ENCODE results near the gene SMOC1. TPM values are rescaled to one million over a fixed set of nuclear protein-coding genes. Genes with fewer than 3 reads are reported as not detected.

SMOC1 gene
- total RNA-seq, 2 donors from 2014 or later, result not detected

DNA sequence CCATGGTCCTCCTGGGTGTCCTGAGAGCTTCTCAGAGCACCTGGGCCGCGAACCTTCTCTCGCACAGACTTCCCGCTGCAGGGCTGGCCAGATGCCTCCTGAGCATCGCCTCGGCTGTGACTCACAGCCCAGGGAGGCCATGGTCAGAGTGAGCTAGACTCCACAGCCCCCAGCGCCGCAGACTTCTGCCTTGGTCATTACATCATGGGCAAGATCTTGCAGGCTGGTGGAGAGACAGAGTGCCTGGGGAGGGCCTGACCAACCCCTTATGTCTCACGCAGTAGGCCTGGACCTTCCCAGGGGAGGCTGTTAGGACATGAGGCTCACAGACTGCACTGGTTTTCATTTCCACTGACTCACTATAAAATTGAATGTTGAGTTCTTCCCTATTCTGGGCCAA, 41.8 kb downstream of the SMOC1 start:
- DNase-seq (no peak), ATAC-seq (no peak)
- no peak overlapping the region for H3K4me3 Mint-ChIP-seq
- no peaks in the 10 kb centered on the region for H3K9me3 ChIP-seq (ENCODE audit: control insufficient read depth, low read length, poor library complexity, severe bottlenecking)
- peaks cover 2% of the 10 kb centered on the region for H3K36me3 Mint-ChIP-seq (ENCODE audit: low read depth)
- H3K27me3 Mint-ChIP-seq, result peaks cover 72% of the 10 kb centered on the region
- H3K27ac Mint-ChIP-seq, result no peak overlapping the region
- peaks cover 2% of the 10 kb centered on the region for H3K4me1 Mint-ChIP-seq

DNA sequence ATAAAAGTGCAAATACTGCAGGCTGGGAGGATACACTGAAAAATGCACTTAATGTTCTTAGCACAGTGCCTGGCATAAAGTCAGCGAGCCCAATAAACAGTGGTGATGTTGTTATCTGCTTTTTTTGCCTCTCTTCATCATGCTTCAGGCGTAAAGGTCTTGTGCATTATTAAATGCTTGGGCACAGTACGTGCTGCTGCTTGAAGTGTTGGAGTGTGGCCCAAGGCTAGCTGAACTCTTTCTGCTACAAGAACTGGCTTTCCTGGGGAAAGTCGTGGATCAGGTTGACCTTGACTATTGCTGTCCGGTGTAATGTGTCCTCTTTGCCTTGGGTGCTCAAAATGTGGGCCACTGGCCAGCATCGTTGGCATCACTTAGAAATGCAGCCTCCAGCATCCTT, 43.0 kb downstream of the SMOC1 start:
- no peak overlapping the region for H3K27ac Mint-ChIP-seq
- ATAC-seq (no peak), DNase-seq (no peak)
- peaks cover 72% of the 10 kb centered on the region for H3K27me3 Mint-ChIP-seq
- H3K4me3 Mint-ChIP-seq, result no peak overlapping the region
- peaks cover 4% of the 10 kb centered on the region for H3K4me1 Mint-ChIP-seq
- H3K9me3 ChIP-seq (ENCODE audit: control insufficient read depth, low read length, poor library complexity, severe bottlenecking), result no peaks in the 10 kb centered on the region
- peaks cover 2% of the 10 kb centered on the region for H3K36me3 Mint-ChIP-seq (ENCODE audit: low read depth)

DNA sequence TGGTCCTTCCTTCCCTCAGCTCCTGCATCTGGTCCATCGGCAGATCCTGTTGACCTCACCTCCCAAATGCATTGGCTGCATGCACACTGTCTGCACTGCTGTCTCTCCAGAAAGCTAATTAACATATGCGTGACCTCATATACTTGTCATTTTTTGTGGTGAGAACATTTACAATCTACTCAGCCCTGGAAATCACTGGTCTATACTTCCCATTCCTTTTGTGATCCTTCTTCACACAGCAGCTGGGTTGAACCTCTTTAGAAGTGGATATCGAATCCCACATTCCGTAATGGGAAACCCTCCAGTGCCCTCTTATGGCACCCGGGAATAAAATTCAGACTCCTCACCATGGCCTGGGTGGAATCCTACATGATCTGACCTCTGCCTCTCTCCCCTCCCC, 45.0 kb downstream of the SMOC1 start:
- no peak overlapping the region for H3K27ac Mint-ChIP-seq
- H3K36me3 Mint-ChIP-seq (ENCODE audit: low read depth), result peaks cover 2% of the 10 kb centered on the region

DNA sequence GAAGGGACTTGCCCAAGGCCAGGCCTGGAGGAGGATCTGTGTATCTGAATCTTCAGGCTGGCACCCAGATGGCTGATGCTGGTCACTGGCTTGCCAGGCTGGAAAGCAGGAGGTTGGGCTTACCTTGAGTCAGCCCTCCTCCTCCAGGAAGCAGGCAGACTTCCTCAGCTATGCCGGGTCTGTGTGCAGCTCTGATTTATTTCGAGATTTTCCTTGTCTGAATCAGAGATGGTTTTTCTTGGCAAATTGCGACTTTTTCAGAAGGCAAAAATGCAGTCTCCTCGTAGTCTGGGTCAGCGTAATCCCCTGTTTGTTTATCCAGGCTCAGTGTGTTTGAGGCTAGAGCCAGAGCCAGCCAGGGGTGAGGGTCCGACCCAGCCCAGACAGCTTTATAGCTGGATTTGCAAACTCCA, 48.9 kb downstream of the SMOC1 start:
- peaks cover 69% of the 10 kb centered on the region for H3K27me3 Mint-ChIP-seq

More for the DNA sequence above, 45.0 kb downstream of the SMOC1 start:
- no peak overlapping the region for H3K4me3 Mint-ChIP-seq
- no peaks in the 10 kb centered on the region for H3K9me3 ChIP-seq (ENCODE audit: control insufficient read depth, low read length, poor library complexity, severe bottlenecking)
- H3K4me1 Mint-ChIP-seq, result peaks cover 4% of the 10 kb centered on the region
- no peak for DNase-seq
- H3K27me3 Mint-ChIP-seq, result peaks cover 73% of the 10 kb centered on the region
- ATAC-seq, result no peak

DNA sequence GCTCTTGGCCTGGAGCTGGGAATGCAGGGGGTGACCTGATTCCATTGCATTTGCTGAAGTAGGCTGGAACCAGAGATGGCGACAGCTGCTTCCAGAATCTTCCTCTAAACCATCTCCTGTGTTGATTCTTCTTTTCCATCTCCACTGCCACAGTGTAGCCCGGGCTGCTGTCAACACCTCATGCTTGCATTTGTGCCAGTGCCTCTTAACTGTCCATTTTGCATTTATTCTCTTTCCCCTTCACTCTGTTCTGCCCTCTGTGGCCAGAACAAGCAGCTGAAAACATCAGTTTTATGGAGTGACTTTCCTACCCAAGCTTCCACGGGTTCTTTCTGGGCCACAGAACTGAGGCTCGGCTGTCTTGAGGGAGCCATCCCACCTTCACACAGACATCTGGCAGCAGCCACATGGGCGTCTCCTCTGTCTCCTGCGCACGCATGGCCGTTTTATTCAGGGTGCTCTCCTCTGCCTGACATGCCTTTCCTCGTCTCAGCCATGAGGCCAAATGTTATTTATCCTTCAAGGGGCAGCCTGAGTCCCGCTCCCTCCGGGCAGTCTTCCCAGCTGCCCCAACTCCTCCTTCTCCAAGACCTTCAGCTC, 51.7 kb downstream of the SMOC1 start:
- no peak overlapping the region for H3K27ac Mint-ChIP-seq
- no peaks in the 10 kb centered on the region for H3K9me3 ChIP-seq (ENCODE audit: control insufficient read depth, low read length, poor library complexity, severe bottlenecking)
- ATAC-seq, result no peak
- peaks cover 74% of the 10 kb centered on the region for H3K27me3 Mint-ChIP-seq
- H3K4me3 Mint-ChIP-seq, result no peak overlapping the region
- H3K4me1 Mint-ChIP-seq, result peaks cover 2% of the 10 kb centered on the region
- H3K36me3 Mint-ChIP-seq (ENCODE audit: low read depth), result no peaks in the 10 kb centered on the region
- no peak for DNase-seq

More for the DNA sequence above, 48.9 kb downstream of the SMOC1 start:
- no peak overlapping the region for H3K27ac Mint-ChIP-seq
- ATAC-seq (no peak), DNase-seq (no peak)
- H3K4me1 Mint-ChIP-seq, result peaks cover 2% of the 10 kb centered on the region
- H3K9me3 ChIP-seq (ENCODE audit: control insufficient read depth, low read length, poor library complexity, severe bottlenecking), result no peaks in the 10 kb centered on the region
- H3K4me3 Mint-ChIP-seq, result no peak overlapping the region
- peaks cover 2% of the 10 kb centered on the region for H3K36me3 Mint-ChIP-seq (ENCODE audit: low read depth)

DNA sequence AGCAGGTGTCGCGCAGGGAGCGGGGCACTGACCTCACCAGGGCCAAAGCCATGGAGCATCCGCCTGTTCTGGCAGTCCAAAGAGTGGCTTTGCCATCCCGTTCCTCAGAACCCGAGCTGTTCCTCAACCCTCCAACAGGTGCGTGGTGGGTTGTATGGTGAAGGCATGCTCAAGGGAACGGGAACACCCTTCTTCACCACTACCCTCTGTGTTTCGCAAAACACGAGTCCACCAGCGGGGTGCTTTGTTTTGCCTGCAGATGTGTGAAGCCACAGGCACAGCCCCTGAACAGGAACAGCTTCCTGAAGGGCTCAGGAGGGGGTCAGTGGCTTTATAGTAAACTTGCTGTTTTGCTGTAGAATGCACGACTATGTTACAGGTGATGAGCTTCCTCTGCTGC, 52.7 kb downstream of the SMOC1 start:
- Mint-ChIP-seq H3K27me3 (peaks cover 74% of the 10 kb centered on the region), H3K4me1 (peaks cover 2% of the 10 kb centered on the region), H3K36me3 (ENCODE audit: low read depth) (no peaks in the 10 kb centered on the region), H3K27ac (no peak overlapping the region), H3K4me3 (no peak overlapping the region)
- no peak for DNase-seq
- H3K9me3 ChIP-seq (ENCODE audit: control insufficient read depth, low read length, poor library complexity, severe bottlenecking), result no peaks in the 10 kb centered on the region
- no peak for ATAC-seq

DNA sequence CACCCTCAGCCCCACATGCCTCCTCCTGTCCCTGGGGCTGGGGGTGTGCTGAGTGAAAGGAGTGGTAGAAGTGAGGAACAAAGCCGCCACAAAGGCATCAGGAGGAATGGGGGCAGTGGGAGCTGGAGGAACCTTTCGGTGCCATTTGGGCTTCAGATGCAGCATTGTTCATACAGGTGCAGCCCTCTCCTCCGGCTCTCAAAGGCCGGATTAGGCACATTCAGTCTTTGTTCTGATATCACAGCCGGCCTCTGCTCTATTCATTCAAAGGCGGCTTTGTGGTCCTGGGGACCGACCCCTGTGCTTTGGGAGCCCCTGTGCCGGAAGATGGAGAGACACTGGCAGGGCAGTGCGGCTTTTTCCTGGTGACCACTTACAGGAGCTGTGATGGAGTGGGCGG, 53.2 kb downstream of the SMOC1 start:
- Mint-ChIP-seq H3K4me3 (no peak overlapping the region), H3K4me1 (no peaks in the 10 kb centered on the region), H3K27ac (no peak overlapping the region), H3K36me3 (ENCODE audit: low read depth) (no peaks in the 10 kb centered on the region), H3K27me3 (peaks cover 75% of the 10 kb centered on the region)
- no peak for ATAC-seq
- no peaks in the 10 kb centered on the region for H3K9me3 ChIP-seq (ENCODE audit: control insufficient read depth, low read length, poor library complexity, severe bottlenecking)
- DNase-seq, result no peak

DNA sequence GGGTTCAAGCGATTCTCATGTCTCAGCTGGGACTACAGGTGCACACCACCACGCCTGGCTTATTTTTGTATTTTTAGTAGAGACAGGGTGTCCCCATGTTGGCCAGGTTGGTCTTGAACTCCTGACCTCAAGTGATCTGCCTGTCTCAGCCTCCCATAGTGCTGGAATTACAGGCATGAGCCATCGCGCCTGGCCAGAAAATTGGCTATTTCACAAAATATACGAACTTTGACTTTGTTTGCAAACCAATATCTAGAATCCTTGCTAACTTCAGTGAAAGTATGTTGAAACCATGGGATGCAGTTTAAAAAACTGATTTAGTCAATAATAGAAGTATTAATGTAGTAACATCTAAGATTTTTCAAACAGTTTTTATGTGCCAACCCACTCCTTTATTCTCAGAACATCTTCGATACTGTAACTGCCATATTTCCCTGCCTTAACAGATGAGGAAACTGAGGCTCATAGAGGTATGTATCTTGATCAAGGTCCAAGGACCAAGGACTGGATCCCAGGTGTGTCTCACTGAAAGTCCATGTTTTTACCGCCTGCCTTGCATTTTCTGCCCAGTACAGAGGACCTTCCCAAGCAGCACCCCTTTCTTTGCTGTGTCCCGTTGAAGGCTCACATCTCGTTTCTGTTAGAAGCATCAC, 54.5 kb downstream of the SMOC1 start:
- Mint-ChIP-seq H3K4me1 (no peaks in the 10 kb centered on the region), H3K4me3 (no peak overlapping the region), H3K27ac (no peak overlapping the region), H3K36me3 (ENCODE audit: low read depth) (no peaks in the 10 kb centered on the region), H3K27me3 (peaks cover 80% of the 10 kb centered on the region)
- DNase-seq (no peak), ATAC-seq (no peak)
- no peaks in the 10 kb centered on the region for H3K9me3 ChIP-seq (ENCODE audit: control insufficient read depth, low read length, poor library complexity, severe bottlenecking)

DNA sequence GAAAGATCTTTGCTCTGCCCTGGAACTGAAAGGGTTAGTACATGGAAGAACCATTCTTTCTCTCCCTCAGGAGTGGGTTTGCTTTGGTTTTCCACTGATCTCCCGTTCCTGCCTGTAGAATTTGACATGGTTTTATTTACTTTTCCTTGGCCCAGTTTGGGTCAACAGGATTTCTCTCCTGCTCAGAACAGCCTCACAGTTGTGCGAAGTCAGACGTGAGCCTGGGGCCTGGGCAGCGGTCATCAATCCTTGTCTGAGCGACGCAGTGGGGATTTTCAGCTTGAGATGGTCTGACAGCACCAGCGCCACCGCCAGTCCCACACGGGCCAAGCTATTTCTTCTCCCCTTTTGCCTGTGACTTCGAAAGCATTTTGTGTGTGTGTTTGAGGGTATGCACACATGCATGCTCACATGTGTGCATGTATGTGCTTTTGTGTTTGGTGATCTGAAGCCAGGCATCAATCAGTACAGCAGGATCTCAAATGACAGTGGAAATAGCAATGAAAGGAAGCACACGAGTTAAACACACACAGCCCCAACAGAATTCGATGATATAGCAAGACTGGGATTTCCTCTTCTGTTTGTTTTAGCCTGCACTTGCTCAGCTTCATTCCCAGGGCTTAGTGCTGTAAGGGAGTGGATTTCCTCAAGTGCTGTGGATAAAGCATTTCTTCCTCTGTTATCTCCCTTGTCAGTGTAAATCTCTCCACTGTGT, 58.3 kb downstream of the SMOC1 start:
- no peak overlapping the region for H3K27ac Mint-ChIP-seq
- DNase-seq, result no peak
- H3K4me1 Mint-ChIP-seq, result no peaks in the 10 kb centered on the region
- no peaks in the 10 kb centered on the region for H3K9me3 ChIP-seq (ENCODE audit: control insufficient read depth, low read length, poor library complexity, severe bottlenecking)
- no peak for ATAC-seq
- no peak overlapping the region for H3K4me3 Mint-ChIP-seq
- H3K27me3 Mint-ChIP-seq, result peaks cover 85% of the 10 kb centered on the region
- no peaks in the 10 kb centered on the region for H3K36me3 Mint-ChIP-seq (ENCODE audit: low read depth)

DNA sequence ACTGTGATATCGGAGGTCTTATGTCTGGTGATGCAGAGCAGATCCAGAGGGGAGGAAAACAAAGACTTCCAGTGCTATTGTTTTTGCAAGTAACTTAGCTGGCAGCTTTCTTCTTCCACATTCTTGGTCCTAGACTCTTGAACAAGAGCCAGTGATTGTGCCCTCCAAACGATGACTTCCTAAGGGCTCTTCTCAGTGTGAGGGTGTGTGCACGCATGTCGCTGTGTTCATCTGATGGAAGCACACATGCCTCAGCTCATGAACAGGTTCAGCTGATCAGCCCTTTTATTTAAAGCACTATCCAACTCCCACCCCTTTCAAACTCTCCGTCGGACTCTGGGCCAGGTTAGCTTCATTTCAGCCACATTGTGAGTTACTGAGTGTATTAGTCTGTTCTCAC, 59.5 kb downstream of the SMOC1 start:
- Mint-ChIP-seq H3K4me3 (no peak overlapping the region), H3K27me3 (peaks cover 83% of the 10 kb centered on the region), H3K27ac (no peak overlapping the region), H3K36me3 (ENCODE audit: low read depth) (no peaks in the 10 kb centered on the region), H3K4me1 (no peaks in the 10 kb centered on the region)
- ATAC-seq (no peak), DNase-seq (no peak)
- H3K9me3 ChIP-seq (ENCODE audit: control insufficient read depth, low read length, poor library complexity, severe bottlenecking), result no peaks in the 10 kb centered on the region

DNA sequence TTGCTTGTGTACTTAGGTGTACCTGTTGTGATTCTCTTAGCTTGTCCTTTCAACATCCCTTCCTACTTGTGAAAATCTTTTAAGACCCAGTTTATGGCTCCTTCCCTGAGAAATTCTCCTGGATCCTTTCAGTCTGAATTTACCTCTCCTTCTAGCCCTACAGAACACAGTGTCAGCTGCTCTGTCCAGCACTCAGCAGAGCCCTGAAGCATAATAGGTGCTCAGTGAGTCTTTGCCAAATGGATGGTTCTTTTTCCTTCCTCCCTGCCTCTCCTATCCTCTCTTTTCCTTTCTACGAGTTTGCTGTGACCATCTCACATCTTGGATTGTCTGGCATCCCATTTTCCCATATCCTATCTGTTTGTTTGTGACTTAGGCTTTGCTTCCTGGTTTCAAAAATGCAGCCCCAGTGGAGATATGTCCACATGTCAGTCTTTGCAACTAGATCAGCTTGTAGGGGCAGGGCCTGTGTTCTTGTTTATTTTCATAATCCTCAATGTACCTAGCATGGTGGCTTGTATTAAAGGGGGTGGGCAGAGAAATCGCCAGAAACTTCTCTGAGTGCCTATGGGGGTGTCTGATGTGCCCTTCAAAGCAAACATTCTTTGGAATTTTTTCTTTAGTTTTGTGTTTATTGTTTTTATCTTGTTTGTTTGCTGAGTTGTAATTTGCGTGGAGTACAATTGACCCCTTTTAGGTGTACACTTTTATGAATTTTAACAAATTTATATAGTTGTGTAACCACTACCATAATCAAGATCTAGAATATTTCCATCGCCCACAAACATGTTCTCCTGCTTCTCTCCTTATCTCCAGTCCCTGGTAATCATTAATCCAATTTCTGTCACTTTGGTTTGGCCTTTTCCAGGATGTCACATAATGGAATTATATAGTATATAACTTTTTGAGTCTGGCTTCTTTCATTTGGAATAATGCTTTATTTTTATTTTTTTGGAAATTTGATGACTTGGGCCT, 62.8 kb downstream of the SMOC1 start:
- H3K4me3 Mint-ChIP-seq, result no peak overlapping the region
- peaks cover 52% of the 10 kb centered on the region for H3K27me3 Mint-ChIP-seq
- ATAC-seq (no peak), DNase-seq (no peak)
- H3K4me1 Mint-ChIP-seq, result no peaks in the 10 kb centered on the region
- H3K27ac Mint-ChIP-seq, result no peak overlapping the region
- H3K36me3 Mint-ChIP-seq (ENCODE audit: low read depth), result no peaks in the 10 kb centered on the region
- no peaks in the 10 kb centered on the region for H3K9me3 ChIP-seq (ENCODE audit: control insufficient read depth, low read length, poor library complexity, severe bottlenecking)

DNA sequence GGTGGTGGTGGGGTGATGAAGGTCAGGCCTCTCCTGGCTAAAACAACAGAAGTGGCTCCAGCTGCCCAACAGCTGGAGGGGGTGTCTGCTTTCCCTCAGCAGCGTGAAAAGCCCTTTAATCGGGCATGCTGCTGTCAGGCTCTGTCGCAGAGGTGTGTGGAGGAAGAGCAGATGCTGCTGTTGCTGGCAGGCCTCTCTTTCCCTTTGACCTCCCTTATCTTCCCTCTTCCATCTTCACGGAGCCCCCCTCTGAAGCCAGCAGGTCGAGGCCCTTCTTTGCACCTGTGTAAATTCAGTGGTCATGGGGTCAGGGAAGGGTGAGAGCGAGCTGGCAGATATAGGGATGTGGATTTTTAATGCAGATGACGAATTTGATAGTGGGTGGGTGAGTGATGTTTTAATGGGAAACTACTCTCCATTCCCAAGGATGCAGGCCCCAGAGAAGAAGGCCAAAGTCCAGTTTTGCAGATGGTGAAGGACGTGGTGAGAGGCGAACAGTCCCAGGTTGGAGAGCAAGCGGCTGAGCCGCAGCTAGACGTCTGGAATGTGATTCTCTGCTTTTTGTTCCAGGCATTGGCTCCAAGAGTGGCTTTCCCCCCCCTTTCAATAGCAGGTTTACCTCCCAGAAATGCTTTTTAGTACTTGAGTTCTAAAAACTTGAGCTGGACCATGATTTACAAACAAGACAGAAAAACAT, 64.0 kb downstream of the SMOC1 start:
- H3K27me3 Mint-ChIP-seq, result peaks cover 42% of the 10 kb centered on the region
- H3K4me3 Mint-ChIP-seq, result no peak overlapping the region
- no peak for ATAC-seq
- no peaks in the 10 kb centered on the region for H3K36me3 Mint-ChIP-seq (ENCODE audit: low read depth)
- no peak overlapping the region for H3K27ac Mint-ChIP-seq
- no peak for DNase-seq
- peaks cover 3% of the 10 kb centered on the region for H3K9me3 ChIP-seq (ENCODE audit: control insufficient read depth, low read length, poor library complexity, severe bottlenecking)
- no peaks in the 10 kb centered on the region for H3K4me1 Mint-ChIP-seq

All from T-helper 17 cell (primary cell).